H1 (cell line): ENCODE measurements around the gene MGLL. TPM values are rescaled to one million over a fixed set of nuclear protein-coding genes. Genes with fewer than 3 reads are reported as not detected.

Source experiments
- SUZ12 ChIP-seq: fragments of 200-600 bp; sonication (generic); IDR thresholded peaks from 2 replicates; pipeline ENCODE4 v1.6.1; 2012; ENCODE audit warnings: mild to moderate bottlenecking, inconsistent platforms, low read length, moderate library complexity, mixed read lengths
- polyA plus RNA-seq, 7 experiments: library from polyadenylated mRNA; depleted of rRNA in 3 of 7; stranded (reverse) in 5 of 7; unstranded in 2 of 7; fragments of >200 nt in 5 of 7; fragments of 200-250 nt in 2 of 7; gene quantifications; 1 replicate in 5 of 7; 2 replicates in 1 of 7; 4 replicates in 1 of 7; pipeline versions ENCODE4 v1.2.1 to v1.2.3, GENCODE V29; 2011 to 2013; ENCODE audit warnings: missing spikeins in 2 of 7, mixed read lengths in 2 of 7
- total RNA-seq: library from RNA; stranded (reverse); fragmentation: NEBNext Ultra II Directional; extraction: Animal tissue kit (Norgen Biotek cat#: 25700); gene quantifications from 2 replicates; pipeline ENCODE4 v1.2.1, GENCODE V29; 2021
- TF ChIP-seq, protein P1 (sequence below): IDR thresholded peaks from 2 replicates; pipeline ENCODE4 v1.6.1; 2012; ENCODE audit warnings: inconsistent platforms

The MGLL gene
- total and polyA plus RNA-seq, 2 of the 8 experiments (the other 6 are each of a cell fraction or from before 2014, with no cell fraction given) = 0.05 to 0.34 TPM

- TF ChIP-seq SUZ12 = no peak
- TF ChIP-seq, protein P1, sequence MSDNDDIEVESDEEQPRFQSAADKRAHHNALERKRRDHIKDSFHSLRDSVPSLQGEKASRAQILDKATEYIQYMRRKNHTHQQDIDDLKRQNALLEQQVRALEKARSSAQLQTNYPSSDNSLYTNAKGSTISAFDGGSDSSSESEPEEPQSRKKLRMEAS = no peak
- TF ChIP-seq, all 59 proteins: peak for 0
Observed at GRCh38 chr3:127684871-127685707, 137.2 kb downstream of the MGLL start (continued).
